GM23248 (cell line): ENCODE measurements around the gene KYAT1. TPM values are rescaled to one million over a fixed set of nuclear protein-coding genes. Genes with fewer than 3 reads are reported as not detected.
"Not testable (repeated sequence)": the region's sequence is repeated elsewhere in the genome, so short reads cannot be mapped to it uniquely, and the experiment has no call there.

ENCODE experiments used
- DNase-seq: peaks from one replicate; pipeline ENCODE4 v3.0.0-alpha.2; 2015
- H2AFZ ChIP-seq: fragments of 200-600 bp; sonication (generic); 2 replicates; pipeline ENCODE4 v1.6.1; 2016; ENCODE audit warnings: antibody characterized with exemption
- H3F3A ChIP-seq: fragments of 200-600 bp; sonication (generic); 2 replicates; pipeline ENCODE4 v1.6.1; 2016; ENCODE audit warnings: mild to moderate bottlenecking, antibody characterized with exemption, mixed run types; ENCODE audit not compliant: insufficient read depth
- H3K27ac ChIP-seq: fragments of 200-600 bp; sonication (generic); 2 replicates; pipeline ENCODE4 v1.5.1; 2016; ENCODE audit warnings: mild to moderate bottlenecking
- H3K27me3 ChIP-seq: fragments of 200-600 bp; sonication (generic); replicated peaks from 2 replicates; pipeline ENCODE4 v1.6.1; 2016; ENCODE audit warnings: mild to moderate bottlenecking; ENCODE audit not compliant: insufficient read depth
- H3K36me3 ChIP-seq: fragments of 200-600 bp; sonication (generic); 2 replicates; pipeline ENCODE4 v1.6.1; 2016; ENCODE audit warnings: low read depth, mild to moderate bottlenecking
- H3K4me1 ChIP-seq: fragments of 200-600 bp; sonication (generic); 2 replicates; pipeline ENCODE4 v1.6.1; 2016; ENCODE audit warnings: mild to moderate bottlenecking; ENCODE audit not compliant: insufficient read depth
- H3K4me2 ChIP-seq: fragments of 200-600 bp; sonication (generic); one replicate; pipeline ENCODE4 v1.6.1; 2016; ENCODE audit warnings: mild to moderate bottlenecking; ENCODE audit not compliant: unreplicated experiment
- H3K4me3 ChIP-seq: fragments of 200-600 bp; sonication (generic); 2 replicates; pipeline ENCODE4 v1.5.1; 2016; ENCODE audit warnings: mild to moderate bottlenecking
- H3K79me2 ChIP-seq: fragments of 200-600 bp; sonication (generic); 2 replicates; pipeline ENCODE4 v1.6.1; 2016; ENCODE audit warnings: mild to moderate bottlenecking; ENCODE audit not compliant: insufficient read depth
- H3K9ac ChIP-seq: fragments of 200-600 bp; sonication (generic); 2 replicates; pipeline ENCODE4 v1.6.1; 2016; ENCODE audit warnings: mild to moderate bottlenecking
- H3K9me2 ChIP-seq: fragments of 200-600 bp; sonication (generic); 2 replicates; pipeline ENCODE4 v1.6.1; 2016; ENCODE audit warnings: mixed run types, mild to moderate bottlenecking, moderate library complexity; ENCODE audit not compliant: insufficient read depth
- H3K9me3 ChIP-seq: fragments of 200-600 bp; sonication (generic); one replicate; pipeline ENCODE4 v1.6.1; 2017; ENCODE audit warnings: low read depth
- H4K20me1 ChIP-seq: fragments of 200-600 bp; sonication (generic); 2 replicates; pipeline ENCODE4 v1.6.0; 2016; ENCODE audit not compliant: insufficient read depth
- EZH2 ChIP-seq: fragments of 200-600 bp; sonication (generic); IDR thresholded peaks from 2 replicates; pipeline ENCODE4 v1.6.1; 2018; ENCODE audit warnings: antibody characterized with exemption, mild to moderate bottlenecking; ENCODE audit not compliant: insufficient read depth, poor library complexity, severe bottlenecking
- EZH2phosphoT487 ChIP-seq: fragments of 200-600 bp; sonication (generic); IDR thresholded peaks from 2 replicates; pipeline ENCODE4 v1.6.1; 2018; ENCODE audit warnings: antibody characterized with exemption, moderate library complexity, mild to moderate bottlenecking, low read depth; ENCODE audit not compliant: insufficient read depth
- WGBS, 2 experiments: methylation state at CpG; one replicate each; pipeline ENCODE4 v1.1.6; 2015 to 2017; ENCODE audit warnings: low lambda C conversion rate in 2 of 2, low coverage in 1 of 2; ENCODE audit errors: missing lambda C conversion rate in 2 of 2; 5-methylcytosine and 5-hydroxymethylcytosine counted together
- in situ Hi-C: fragments of 300-500 bp; cut with MboI; formaldehyde crosslinking; loops from 2 replicates; pipeline ENCODE4 v1.15.0; 2020
- polyA plus RNA-seq: library from polyadenylated mRNA; unstranded; fragments of >200 nt; fragmentation: Nextera tagmentation; extraction: Ambion mirVana; gene quantifications from 2 replicates; pipeline ENCODE4 v1.2.1, GENCODE V29; 2016
- total RNA-seq: library from RNA; depleted of rRNA; stranded (reverse); fragments of >200 nt; shearing (Covaris generic); gene quantifications from 2 replicates; pipeline ENCODE4 v1.2.3, GENCODE V29; 2014

KYAT1 gene
- total and polyA plus RNA-seq, 2 experiments from 2014 or later, result 5.1 to 5.5 TPM

DNA sequence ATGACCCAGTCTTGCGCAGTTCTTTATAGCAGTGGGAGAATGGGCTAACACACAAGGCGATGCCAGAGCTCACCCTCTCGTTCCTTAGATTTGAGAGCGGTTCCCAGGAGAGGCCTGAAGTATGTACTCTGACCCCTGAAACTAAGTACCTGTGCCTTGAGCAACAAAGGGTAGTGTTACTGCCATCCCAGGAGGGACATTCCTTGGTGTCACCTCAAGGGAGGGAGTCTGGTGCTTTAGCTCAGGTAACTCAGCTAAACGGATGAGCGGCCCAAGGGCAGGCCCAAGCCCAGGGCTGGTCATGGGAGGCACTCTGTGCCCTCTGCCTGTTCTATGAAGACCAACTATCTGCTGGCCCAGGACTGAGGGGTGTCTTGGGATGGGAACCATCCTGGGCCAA, 20.2 kb downstream of the KYAT1 start:
- Histone ChIP-seq H3K4me1 (peaks cover 9% of the 10 kb centered on the region), H2AFZ (no peak overlapping the region), H3K27ac (no peak overlapping the region), H3K4me2 (no peak overlapping the region), H3K9me2 (no peaks in the 10 kb centered on the region), H3K9ac (no peak overlapping the region), H3K36me3 (no peaks in the 10 kb centered on the region), H3K27me3 (no peaks in the 10 kb centered on the region), H3K79me2 (no peaks in the 10 kb centered on the region), H3K9me3 (no peaks in the 10 kb centered on the region), H3K4me3 (no peak overlapping the region), H4K20me1 (no peaks in the 10 kb centered on the region), H3F3A (no peaks in the 10 kb centered on the region)
- in situ Hi-C loops, result no loop called here
- TF ChIP-seq EZH2, result no peak
- TF ChIP-seq EZH2phosphoT487, result no peak
- no peak for DNase-seq
- 96 to 97% methylated on average over 5 of the region's 6 CpGs for WGBS, 2 experiments

DNA sequence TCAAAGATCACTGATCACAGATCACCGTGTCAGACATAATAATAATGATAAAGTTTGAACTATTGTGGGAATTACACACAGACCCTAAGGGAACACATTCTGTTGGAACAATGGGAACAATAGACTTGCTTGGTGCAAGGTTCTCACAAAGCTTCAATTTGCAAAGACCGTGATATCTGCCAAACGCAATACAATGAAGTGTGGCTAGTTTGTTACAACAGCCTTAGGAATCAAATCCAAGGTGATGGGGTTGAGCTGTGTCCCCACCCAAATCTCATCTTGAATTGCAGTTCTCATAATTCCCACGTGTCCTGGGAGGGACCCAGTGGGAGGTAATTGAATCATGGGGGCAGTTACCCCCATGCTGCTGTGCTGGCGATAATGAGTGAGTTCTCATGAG, 20.8 kb downstream of the KYAT1 start:
- in situ Hi-C loops, result no loop called here
- WGBS, 2 experiments, result 89 to 90% methylated on average over 5 of the region's 5 CpGs

DNA sequence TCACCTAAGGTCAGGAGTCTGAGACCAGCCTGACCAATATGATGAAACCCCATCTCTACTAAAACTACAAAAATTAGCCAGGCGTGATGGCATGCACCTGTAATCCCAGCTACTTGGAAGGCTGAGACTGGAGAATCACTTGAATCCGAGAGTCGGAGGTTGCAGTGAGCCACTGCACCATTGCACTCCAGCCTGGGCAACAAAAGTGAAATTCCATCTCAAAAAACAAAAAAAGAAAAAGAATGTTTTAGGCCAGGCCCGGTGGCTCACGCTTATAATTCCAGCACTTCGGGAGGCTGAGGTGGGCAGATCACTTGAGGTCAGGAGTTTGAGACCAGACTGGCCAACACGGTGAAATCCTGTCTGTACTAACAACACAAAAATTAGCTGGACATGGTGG, 23.3 kb downstream of the KYAT1 start:
- H3K27me3 ChIP-seq, H3F3A ChIP-seq, H3K9me3 ChIP-seq, H3K4me3 ChIP-seq, H3K36me3 ChIP-seq, in situ Hi-C loops, H3K4me2 ChIP-seq, H3K4me1 ChIP-seq, H3K27ac ChIP-seq, H4K20me1 ChIP-seq, H3K9ac ChIP-seq, H3K9me2 ChIP-seq, H2AFZ ChIP-seq, DNase-seq, H3K79me2 ChIP-seq: not testable (repeated sequence)
- 79 to 83% methylated on average over 7 of the region's 7 CpGs for WGBS, 2 experiments

More for the DNA sequence above, 20.8 kb downstream of the KYAT1 start:
- Histone ChIP-seq H4K20me1 (no peaks in the 10 kb centered on the region), H3K27me3 (no peaks in the 10 kb centered on the region), H3K79me2 (no peaks in the 10 kb centered on the region), H3K9me2 (no peaks in the 10 kb centered on the region), H3K4me3 (no peak overlapping the region), H3K27ac (no peak overlapping the region), H2AFZ (no peak overlapping the region), H3K9ac (no peak overlapping the region), H3K4me2 (no peak overlapping the region), H3F3A (no peaks in the 10 kb centered on the region), H3K4me1 (peaks cover 9% of the 10 kb centered on the region), H3K36me3 (no peaks in the 10 kb centered on the region), H3K9me3 (no peaks in the 10 kb centered on the region)
- TF ChIP-seq EZH2phosphoT487 (no peak), EZH2 (no peak)
- no peak for DNase-seq

DNA sequence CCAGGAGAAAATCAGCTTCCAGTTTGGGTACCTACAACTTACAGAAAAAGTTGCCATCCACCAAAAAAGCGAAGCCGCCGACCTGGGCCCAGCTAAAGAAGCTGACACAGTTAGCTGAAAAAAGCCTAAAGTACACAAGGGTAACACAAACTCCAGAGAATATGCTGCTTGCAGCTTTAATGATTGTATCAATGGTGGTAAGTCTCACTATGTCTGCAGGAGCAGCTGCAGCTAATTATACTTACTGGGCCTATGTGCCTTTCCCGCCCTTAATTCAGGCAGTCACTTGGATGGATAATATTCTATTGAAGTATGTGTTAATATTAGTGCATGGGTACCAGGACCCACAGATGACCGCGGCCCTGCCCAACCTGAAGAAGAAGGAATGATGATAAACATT, 27.3 kb downstream of the KYAT1 start:
- H2AFZ ChIP-seq, H3K27me3 ChIP-seq, H3K27ac ChIP-seq, in situ Hi-C loops, H3K36me3 ChIP-seq, H3K9ac ChIP-seq, H3K9me3 ChIP-seq, H3K4me2 ChIP-seq, H3K4me3 ChIP-seq, H3F3A ChIP-seq, H3K9me2 ChIP-seq, H4K20me1 ChIP-seq, DNase-seq, H3K79me2 ChIP-seq, H3K4me1 ChIP-seq: not testable (repeated sequence)
- 95 to 99% methylated on average over 6 of the region's 6 CpGs for WGBS, 2 experiments

- H3K36me3 ChIP-seq, H3K4me1 ChIP-seq, H2AFZ ChIP-seq, H3K9me2 ChIP-seq, H3K9ac ChIP-seq, DNase-seq, H4K20me1 ChIP-seq, H3K79me2 ChIP-seq, H3K4me2 ChIP-seq, in situ Hi-C loops, H3K4me3 ChIP-seq, H3F3A ChIP-seq, H3K27me3 ChIP-seq, H3K9me3 ChIP-seq, H3K27ac ChIP-seq: not testable (repeated sequence)
- WGBS, 2 experiments, result 80 to 82% methylated on average over 2 of the region's 2 CpGs
Measured at GRCh38 chr9:128852646-128853045, 29.1 kb downstream of the KYAT1 start.

DNA sequence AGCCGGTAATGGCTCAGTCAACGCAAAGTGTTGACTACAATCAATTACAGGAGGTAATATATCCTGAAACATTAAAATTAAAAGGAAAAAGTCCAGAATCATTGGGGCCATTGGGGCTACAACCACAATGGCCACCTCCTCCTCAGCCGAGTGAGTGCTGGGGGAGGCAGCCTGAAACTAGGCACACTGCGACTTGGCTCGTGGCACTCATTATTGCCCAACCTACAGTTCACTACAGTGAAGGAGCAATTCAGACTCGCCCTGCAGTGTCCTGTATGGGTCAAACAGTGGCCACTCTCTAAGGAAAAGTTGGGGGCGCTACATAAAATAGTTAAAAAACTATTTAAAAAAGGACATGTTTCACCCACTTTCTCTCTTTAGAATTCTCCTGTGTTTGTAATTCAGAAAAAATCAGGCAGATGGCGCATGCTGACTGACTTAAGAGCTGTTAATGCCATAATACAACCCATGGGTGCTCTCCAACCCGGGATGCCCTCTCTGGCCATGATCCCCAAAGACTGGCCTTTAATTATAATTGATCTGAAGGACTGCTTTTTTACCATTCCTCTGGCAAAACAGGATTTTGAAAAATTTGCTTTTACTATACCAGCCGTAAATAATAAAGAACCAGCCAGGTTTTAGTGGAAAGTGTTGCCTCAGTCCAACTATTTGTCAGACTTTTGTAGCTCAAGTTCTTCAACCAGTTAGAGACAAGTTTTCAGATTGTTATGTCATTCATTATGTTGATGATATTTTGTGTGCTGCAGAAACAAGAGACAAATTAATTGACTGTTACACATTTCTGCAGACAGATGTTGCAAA, 29.8 kb downstream of the KYAT1 start:
- H4K20me1 ChIP-seq, H3K27me3 ChIP-seq, in situ Hi-C loops, H3K9me3 ChIP-seq, H3K9ac ChIP-seq, H3K4me1 ChIP-seq, H3K79me2 ChIP-seq, H3K27ac ChIP-seq, H3K4me3 ChIP-seq, H2AFZ ChIP-seq, H3K4me2 ChIP-seq, H3F3A ChIP-seq, H3K9me2 ChIP-seq, H3K36me3 ChIP-seq: not testable (repeated sequence)
- 53 to 58% methylated on average over 10 of the region's 10 CpGs for WGBS, 2 experiments
- peak; percentile 68 for DNase-seq

GRCh38 chr9:128851024-128851423, 30.7 kb downstream of the KYAT1 start:
- H3K9me2 ChIP-seq, H4K20me1 ChIP-seq, H3K27me3 ChIP-seq, H2AFZ ChIP-seq, H3K4me1 ChIP-seq, H3K27ac ChIP-seq, H3K9me3 ChIP-seq, DNase-seq, H3F3A ChIP-seq, H3K4me3 ChIP-seq, H3K36me3 ChIP-seq, in situ Hi-C loops, H3K79me2 ChIP-seq, H3K4me2 ChIP-seq, H3K9ac ChIP-seq: not testable (repeated sequence)
- WGBS, 2 experiments, result 77 to 80% methylated on average over 10 of the region's 10 CpGs
